NCI-H774 (cell line): ENCODE data around the gene RRP9.
"Not testable (repeated sequence)": the region's sequence is repeated elsewhere in the genome, so short reads cannot be mapped to it uniquely, and the experiment has no call there.

Experiments used
- DNase-seq: peaks from one replicate; lab custom pipeline; 2025; lab: John Stamatoyannopoulos, UW

Gene RRP9

DNA sequence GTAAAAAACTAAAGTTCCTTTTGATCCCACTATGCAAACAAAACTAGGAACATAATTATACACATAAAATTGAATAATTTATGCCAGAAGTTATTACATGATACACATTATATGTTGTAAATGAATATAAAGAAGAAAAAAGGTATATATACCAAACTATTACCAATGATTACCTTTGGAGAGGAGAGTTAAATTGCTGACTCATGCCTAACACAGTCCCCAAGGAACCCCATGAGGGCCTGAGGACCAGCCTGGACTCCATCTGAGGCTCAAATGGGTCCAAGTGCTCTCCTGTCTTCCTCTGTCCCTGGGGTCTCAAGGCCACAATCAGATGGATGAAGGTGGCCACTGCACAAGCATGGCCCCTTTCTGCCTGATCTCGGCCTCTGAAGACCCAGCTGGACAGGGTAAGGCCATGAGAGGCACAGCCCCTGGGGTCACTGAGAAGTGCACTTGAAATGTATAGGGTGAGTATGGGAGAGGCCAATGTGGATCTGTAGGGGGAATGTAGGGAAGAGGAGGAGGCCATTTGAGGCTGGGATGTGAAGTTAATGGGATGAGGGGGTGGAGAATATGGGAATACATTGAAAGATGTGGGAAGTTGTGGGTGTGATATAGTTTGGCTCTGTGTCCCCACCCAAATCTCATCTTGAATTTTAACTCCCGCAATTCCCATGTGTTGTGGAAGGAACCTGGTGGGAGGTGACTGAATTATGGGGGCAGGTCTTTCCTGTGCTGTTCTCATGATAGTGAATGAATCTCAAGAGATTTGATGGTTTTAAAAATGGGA is 37.5 kb downstream of the RRP9 start:
- no peak for DNase-seq

DNA sequence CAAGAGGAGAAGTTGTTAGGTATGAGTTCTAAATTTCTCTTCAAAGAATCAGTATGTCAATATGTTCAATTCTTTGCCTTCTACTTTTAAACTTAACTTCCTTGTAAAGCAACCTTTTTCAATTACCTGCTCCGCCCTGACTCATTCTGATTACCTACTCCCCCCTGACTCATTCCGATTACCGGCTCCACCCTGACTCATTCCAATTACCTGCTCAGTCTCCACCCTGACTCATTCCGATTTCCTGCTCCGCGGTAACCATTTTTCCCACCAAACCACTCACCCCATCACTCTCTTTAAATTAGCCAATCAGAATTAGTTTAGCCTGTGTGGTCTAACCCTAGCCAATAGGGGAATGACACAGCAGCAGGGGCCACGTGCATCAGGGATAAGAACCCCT is 39.3 kb downstream of the RRP9 start:
- DNase-seq, result not testable (repeated sequence)

DNA sequence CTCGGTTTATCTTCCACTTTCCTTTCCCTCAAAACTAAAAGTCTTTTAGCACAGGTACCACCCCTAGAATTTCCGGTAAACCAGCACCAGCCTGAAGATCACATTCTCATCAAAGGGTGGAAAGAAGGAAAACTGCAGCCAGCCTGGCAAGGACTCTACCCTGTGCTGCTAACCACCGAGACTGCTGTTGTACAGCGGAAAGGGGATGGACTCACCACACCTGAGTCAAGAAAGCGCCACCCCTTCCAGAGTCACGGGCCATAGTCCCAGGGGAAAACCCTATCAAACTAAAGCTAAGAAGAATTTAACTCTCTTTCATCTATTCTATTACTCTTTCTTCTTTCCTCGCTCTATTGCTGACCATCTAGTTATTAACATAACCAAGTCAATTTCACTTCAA is 41.7 kb downstream of the RRP9 start:
- DNase-seq, result not testable (repeated sequence)

DNA sequence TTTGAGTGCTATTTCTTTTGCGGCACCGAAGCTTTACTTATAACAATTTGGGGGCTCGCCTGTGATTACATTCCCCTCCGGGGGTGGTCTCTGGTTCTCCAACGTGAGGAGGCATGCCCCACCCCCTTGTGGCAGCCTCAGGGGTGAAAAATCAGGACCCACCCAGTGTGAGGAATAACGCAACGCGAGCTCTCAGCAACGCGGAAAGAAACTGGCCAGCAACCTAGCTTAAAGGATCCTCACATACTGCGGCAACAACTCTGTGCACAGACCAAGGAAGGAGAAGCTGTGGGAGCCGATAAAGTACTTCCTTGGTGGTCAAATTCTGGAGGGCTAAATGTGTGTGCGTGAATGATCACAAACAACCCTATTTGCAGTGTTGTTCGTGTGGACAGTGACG is 44.3 kb downstream of the RRP9 start:
- DNase-seq, result no peak

DNA sequence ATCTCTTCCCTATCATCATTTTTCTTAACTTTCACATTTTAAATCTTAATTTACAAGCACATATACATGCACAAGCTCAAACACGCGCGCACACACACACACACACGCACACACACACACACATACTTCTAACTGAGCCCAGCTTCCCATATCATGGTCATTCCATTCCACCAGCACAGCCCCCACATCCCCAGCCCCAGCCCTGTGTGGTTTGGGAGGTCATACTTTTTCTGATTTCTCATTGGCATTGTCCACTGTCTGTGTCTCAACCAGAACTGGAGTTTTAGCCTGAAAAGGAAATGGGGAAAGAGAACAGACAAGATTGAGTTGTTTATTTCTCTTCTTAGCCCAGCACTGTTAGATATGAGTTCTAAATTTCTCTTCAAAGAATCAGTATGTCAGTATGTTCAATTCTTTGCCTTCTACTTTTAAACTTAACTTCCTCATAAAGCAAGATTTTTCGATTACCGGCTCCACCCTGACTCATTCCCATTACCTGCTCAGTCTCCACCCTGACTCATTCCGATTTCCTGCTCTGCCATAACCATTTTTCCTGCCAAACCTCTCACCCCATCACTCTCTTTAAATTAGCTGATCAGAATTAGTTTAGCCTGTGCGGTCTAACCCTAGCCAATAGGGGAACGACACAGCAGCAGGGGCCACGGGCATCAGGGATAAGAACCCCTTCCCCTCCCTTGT is 44.9 kb downstream of the RRP9 start:
- no peak for DNase-seq

DNA sequence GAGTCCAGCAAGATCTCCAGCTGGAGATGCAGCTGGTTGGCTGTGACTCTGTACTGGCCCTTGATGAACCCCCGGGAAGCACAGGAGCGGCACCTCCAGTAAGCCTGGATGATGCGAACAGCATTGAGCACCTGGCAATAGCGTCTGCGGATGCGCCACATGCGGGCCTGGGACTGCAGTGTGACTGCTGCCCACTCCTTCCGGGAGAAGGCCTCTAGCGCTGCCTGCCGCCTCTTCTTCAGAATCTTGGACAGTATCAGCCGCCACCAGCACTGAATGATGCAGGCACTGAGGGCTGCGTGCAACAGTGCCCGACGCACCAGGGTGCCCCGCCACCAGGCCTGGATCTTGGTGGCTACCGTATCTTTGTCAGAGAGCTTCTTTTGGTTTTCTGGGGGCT is 46.8 kb downstream of the RRP9 start:
- DNase-seq, result no peak

DNA sequence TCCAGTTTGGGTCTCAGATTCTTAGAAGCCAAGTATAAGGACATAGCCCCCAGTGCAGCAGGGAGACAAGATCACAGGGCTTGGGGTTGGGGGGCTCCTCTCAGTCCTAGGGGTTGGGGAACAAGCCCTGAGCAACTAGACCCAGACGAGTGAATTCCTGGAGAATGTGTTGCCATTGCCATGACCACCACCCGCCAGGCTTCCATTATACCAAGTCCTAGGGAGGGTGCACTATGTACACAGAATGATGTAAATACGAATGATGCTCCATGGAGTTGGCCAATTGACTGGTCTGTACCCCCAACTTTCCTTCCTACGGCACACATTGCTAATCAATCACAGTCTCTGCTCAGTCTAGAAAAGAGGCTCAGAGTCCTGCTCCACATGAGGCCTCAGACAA is 47.3 kb downstream of the RRP9 start:
- DNase-seq, result no peak

DNA sequence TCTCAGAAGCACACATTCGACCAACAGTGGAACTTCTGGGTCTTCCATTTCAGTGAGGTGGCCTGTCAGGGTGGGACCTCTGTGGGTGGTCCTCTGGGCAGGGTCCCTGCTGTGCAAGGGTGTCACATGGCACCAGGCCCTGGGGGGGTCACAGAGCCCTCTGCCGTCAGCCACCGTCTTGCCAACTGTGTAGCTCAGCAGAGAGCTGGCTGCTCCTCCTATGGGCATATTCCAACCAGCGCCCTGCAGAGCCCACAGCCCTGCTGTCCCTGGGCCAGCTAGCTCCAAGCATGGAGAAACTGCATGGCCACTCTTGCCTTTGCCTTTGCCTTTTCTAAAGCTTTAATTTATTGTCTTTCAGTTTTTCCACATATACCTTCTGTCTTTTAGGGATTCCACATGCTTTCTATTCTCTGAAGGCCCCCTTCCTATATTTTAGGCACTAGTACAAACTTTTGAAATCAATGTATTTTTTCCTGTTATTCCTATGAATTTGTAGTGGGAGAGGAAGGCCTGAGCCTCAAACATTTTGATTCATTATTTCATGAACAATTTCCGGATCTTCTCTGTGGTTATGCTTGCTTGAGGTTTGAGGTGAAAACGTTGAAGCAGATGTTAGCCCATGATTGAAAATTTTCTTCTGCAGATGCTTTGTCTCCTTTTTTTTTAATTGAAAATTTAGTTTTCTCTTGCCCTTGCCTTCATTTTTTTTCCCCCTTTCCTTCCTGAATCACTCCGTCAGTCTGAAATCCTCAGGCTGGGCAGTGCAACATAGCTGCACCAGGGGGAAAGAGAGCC is 50.3 kb downstream of the RRP9 start:
- DNase-seq, result no peak

DNA sequence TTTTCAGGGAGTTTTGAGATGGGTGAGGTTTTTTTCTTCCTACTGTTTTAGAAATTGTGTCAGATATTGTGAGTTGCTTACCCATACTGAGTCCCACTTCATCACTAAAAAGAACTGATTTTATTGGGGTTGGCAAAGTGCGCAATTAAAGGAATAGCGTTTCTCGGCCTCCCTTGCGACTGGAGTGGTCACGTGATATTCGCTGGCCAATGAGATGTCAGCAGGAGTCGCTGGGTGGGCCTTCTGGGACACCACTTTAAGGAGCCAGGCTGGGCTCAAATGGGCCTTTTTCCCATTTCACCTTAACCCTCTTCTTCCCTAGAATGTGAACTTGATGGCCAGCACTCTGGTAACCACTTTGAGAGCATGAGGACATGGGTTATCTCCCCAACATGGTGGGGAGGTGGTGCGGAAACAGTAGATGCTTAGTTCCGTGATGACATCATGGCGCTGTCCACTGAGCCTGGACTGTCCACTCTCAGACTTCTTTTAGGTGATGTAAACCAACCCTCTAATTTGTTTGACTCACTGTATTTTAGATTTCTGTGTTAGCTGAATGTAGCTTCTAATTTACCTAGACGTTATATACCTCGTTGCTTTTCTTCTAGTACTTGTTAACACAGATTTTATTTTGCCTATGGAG is 53.1 kb downstream of the RRP9 start:
- no peak for DNase-seq

DNA sequence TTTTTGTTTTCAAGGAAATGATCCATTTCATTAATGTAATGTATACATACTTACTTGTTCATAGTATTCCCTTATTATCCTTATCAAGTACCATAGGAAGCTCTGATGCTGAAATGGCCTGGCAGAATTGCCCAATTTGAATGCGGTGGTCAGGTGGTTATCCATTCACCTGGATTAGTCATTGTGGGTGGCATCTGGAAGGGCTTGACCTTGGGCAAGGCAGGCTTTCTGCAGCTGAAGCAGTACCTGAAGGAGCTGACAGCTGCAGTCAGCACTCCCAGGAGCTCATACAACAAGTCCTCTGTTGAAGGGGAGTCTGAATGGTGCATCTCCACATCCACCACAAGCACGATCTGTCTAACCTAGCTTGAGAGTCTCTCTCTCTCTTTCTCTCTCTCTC is 54.1 kb downstream of the RRP9 start:
- DNase-seq, result no peak

DNA sequence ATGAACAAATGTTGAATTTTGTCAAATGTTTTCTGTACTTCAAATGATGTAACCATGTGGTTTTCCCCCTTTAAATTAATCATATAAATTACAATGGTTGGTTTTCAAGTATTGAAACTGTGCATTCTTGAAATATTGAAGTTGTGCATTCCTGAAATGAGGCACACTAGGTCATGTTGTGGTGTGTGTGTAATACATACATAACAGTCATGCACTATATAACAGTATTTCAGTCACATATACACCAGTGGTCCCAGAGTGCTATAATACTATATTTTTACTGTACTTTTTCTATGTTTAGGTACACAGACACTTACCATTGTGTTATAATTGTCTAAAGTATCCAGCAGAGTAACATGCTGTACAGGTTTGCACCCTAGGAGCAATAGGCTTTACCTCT is 55.3 kb downstream of the RRP9 start:
- DNase-seq, result no peak
